GM11168 (cell line): ENCODE measurements around the gene TCF3.

Experiments used
- in situ Hi-C: fragments of 300-500 bp; cut with MboI; formaldehyde crosslinking; loops from one replicate; pipeline ENCODE4 v1.12.0; 2022; ENCODE audit warnings: low sequenced_read_pairs; ENCODE audit not compliant: unreplicated experiment

Gene TCF3

GRCh38 chr19:1633269-1633826 is 19.1 kb downstream of the TCF3 start:
- in situ Hi-C loops = no loop called here

- in situ Hi-C loops = no loop called here
These were observed 19.8 kb downstream of the TCF3 start for GRCh38 chr19:1632462-1633268.

- in situ Hi-C loops = no loop called here
These were observed 20.8 kb downstream of the TCF3 start for GRCh38 chr19:1631557-1632100.

GRCh38 chr19:1630811-1631210 is 21.6 kb downstream of the TCF3 start:
- in situ Hi-C loops = no loop called here

GRCh38 chr19:1630012-1630411 is 22.4 kb downstream of the TCF3 start:
- in situ Hi-C loops = no loop called here

- in situ Hi-C loops = no loop called here
These were observed 23.1 kb downstream of the TCF3 start for GRCh38 chr19:1629256-1629808.

- in situ Hi-C loops = no loop called here
These were observed 25.2 kb downstream of the TCF3 start for GRCh38 chr19:1627194-1627593.

- in situ Hi-C loops = no loop called here
These were observed 25.9 kb downstream of the TCF3 start for GRCh38 chr19:1626417-1627010.

GRCh38 chr19:1624458-1624857 is 28.0 kb downstream of the TCF3 start:
- in situ Hi-C loops = no loop called here

GRCh38 chr19:1622541-1622940 is 29.9 kb downstream of the TCF3 start:
- in situ Hi-C loops = no loop called here

GRCh38 chr19:1622007-1622406 is 30.4 kb downstream of the TCF3 start:
- in situ Hi-C loops = no loop called here

- in situ Hi-C loops = no loop called here
These were observed 30.8 kb downstream of the TCF3 start for GRCh38 chr19:1621574-1621973.

- in situ Hi-C loops = no loop called here
These were observed 31.4 kb downstream of the TCF3 start for GRCh38 chr19:1621021-1621420.

- in situ Hi-C loops = no loop called here
These were observed 31.9 kb downstream of the TCF3 start for GRCh38 chr19:1620502-1620901.

GRCh38 chr19:1619703-1620102 is 32.7 kb downstream of the TCF3 start:
- in situ Hi-C loops = no loop called here

GRCh38 chr19:1619094-1619439 is 33.3 kb downstream of the TCF3 start:
- in situ Hi-C loops = no loop called here

GRCh38 chr19:1618157-1619093 is 34.0 kb downstream of the TCF3 start:
- in situ Hi-C loops = no loop called here

GRCh38 chr19:1616875-1617274 is 35.5 kb downstream of the TCF3 start:
- in situ Hi-C loops = no loop called here

GRCh38 chr19:1616396-1616795 is 36.0 kb downstream of the TCF3 start:
- in situ Hi-C loops = no loop called here

GRCh38 chr19:1615156-1615765 is 37.2 kb downstream of the TCF3 start:
- in situ Hi-C loops = no loop called here
